ENCODE results near the gene ZNF215.
"Not testable (repeated sequence)": the region's sequence is repeated elsewhere in the genome, so short reads cannot be mapped to it uniquely, and the experiment has no call there.

ZNF215 gene

GRCh38 chr11:6892400-6892799 is 33.8 kb upstream of the ZNF215 start, which contains the start of gene OR2D2:
Gene OR2D2, minus strand, starts transcription at chr11:6892500. Its CDS starts 0 bp downstream, at chr11:6892500.
- Histone ChIP-seq H3K4me3 (ENCODE audit: low read depth in 1 of 2, low read length in 1 of 2) (no peak within 1 kb of the TSS), H3K36me3 (no peaks in the 10 kb centered on the region), H3K9me3 (no peaks in the 10 kb centered on the region), H3K27ac (no peak within 1 kb of the TSS), H3K27me3 (no peaks in the 10 kb centered on the region), H3K4me1 (ENCODE audit: control insufficient read depth in 1 of 2, insufficient read depth in 1 of 2, low read depth in 1 of 2, low read length in 1 of 2) (no peaks in the 10 kb centered on the region)
- no peak for TF ChIP-seq CTCF (IDR thresholded peaks at IDR 0.05)

GRCh38 chr11:6894097-6894496 is 32.1 kb upstream of the ZNF215 start:
- Histone ChIP-seq H3K27me3 (no peaks in the 10 kb centered on the region), H3K4me1 (ENCODE audit: control insufficient read depth in 1 of 2, insufficient read depth in 1 of 2, low read depth in 1 of 2, low read length in 1 of 2) (no peaks in the 10 kb centered on the region), H3K27ac (no peak overlapping the region), H3K9me3 (no peaks in the 10 kb centered on the region), H3K4me3 (ENCODE audit: low read depth in 1 of 2, low read length in 1 of 2) (no peak overlapping the region), H3K36me3 (no peaks in the 10 kb centered on the region)
- TF ChIP-seq CTCF (IDR thresholded peaks at IDR 0.05): no peak

GRCh38 chr11:6895010-6895409 is 31.2 kb upstream of the ZNF215 start:
- Histone ChIP-seq H3K27ac (no peak overlapping the region), H3K4me3 (ENCODE audit: low read depth in 1 of 2, low read length in 1 of 2) (no peak overlapping the region), H3K36me3 (no peaks in the 10 kb centered on the region), H3K4me1 (ENCODE audit: control insufficient read depth in 1 of 2, insufficient read depth in 1 of 2, low read depth in 1 of 2, low read length in 1 of 2) (no peaks in the 10 kb centered on the region), H3K27me3 (no peaks in the 10 kb centered on the region), H3K9me3 (no peaks in the 10 kb centered on the region)
- TF ChIP-seq CTCF (IDR thresholded peaks at IDR 0.05): no peak

GRCh38 chr11:6898911-6899310 is 27.3 kb upstream of the ZNF215 start:
- Histone ChIP-seq H3K27ac (no peak overlapping the region), H3K4me1 (ENCODE audit: control insufficient read depth in 1 of 2, insufficient read depth in 1 of 2, low read depth in 1 of 2, low read length in 1 of 2) (no peaks in the 10 kb centered on the region), H3K27me3 (no peaks in the 10 kb centered on the region), H3K36me3 (no peaks in the 10 kb centered on the region), H3K9me3 (no peaks in the 10 kb centered on the region), H3K4me3 (ENCODE audit: low read depth in 1 of 2, low read length in 1 of 2) (no peak overlapping the region)
- no peak for TF ChIP-seq CTCF (IDR thresholded peaks at IDR 0.05)

- Histone ChIP-seq H3K36me3 (no peaks in the 10 kb centered on the region), H3K4me3 (ENCODE audit: low read depth in 1 of 2, low read length in 1 of 2) (no peak overlapping the region), H3K9me3 (no peaks in the 10 kb centered on the region), H3K27me3 (no peaks in the 10 kb centered on the region), H3K4me1 (ENCODE audit: control insufficient read depth in 1 of 2, insufficient read depth in 1 of 2, low read depth in 1 of 2, low read length in 1 of 2) (no peaks in the 10 kb centered on the region), H3K27ac (no peak overlapping the region)
- no peak for TF ChIP-seq CTCF (IDR thresholded peaks at IDR 0.05)
Observed at GRCh38 chr11:6900327-6900999, 25.8 kb upstream of the ZNF215 start.

- H3K27me3 ChIP-seq; H3K4me1 ChIP-seq (ENCODE audit: control insufficient read depth in 1 of 2, insufficient read depth in 1 of 2, low read depth in 1 of 2, low read length in 1 of 2); H3K36me3 ChIP-seq; H3K4me3 ChIP-seq (ENCODE audit: low read depth in 1 of 2, low read length in 1 of 2); H3K27ac ChIP-seq; H3K9me3 ChIP-seq: not testable (repeated sequence)
Observed at GRCh38 chr11:6904804-6905203, 21.4 kb upstream of the ZNF215 start.

Measured in neutrophil (primary cell).